Neural crest cell (in vitro differentiated cells): Measurements from ENCODE around the gene CCL27. TPM values are rescaled to one million over a fixed set of nuclear protein-coding genes. Genes with fewer than 3 reads are reported as not detected.

Source experiments
- DNase-seq: peaks from one replicate; pipeline ENCODE4 v3.0.0; 2021; ENCODE audit warnings: low read depth, mixed read lengths, low spot score
- H3K27ac Mint-ChIP-seq: one replicate; pipeline ENCODE4 v1.8.0; 2021; ENCODE audit warnings: mild to moderate bottlenecking, mixed read lengths; ENCODE audit not compliant: unreplicated experiment
- H3K27me3 Mint-ChIP-seq: 2 replicates; pipeline ENCODE4 v1.8.0; 2021; ENCODE audit warnings: low read depth, mild to moderate bottlenecking, mixed read lengths
- H3K36me3 Mint-ChIP-seq: 2 replicates; pipeline ENCODE4 v1.8.0; 2021; ENCODE audit warnings: low read depth, mild to moderate bottlenecking, mixed read lengths
- H3K4me1 Mint-ChIP-seq: 2 replicates; pipeline ENCODE4 v1.8.0; 2021; ENCODE audit warnings: mixed read lengths
- H3K4me3 Mint-ChIP-seq: one replicate; pipeline ENCODE4 v1.8.0; 2021; ENCODE audit warnings: mild to moderate bottlenecking, mixed read lengths
- H3K9me3 Mint-ChIP-seq: 2 replicates; pipeline ENCODE4 v1.8.0; 2021; ENCODE audit warnings: mixed read lengths
- total RNA-seq: library from RNA; stranded (reverse); gene quantifications from 2 replicates; pipeline ENCODE4 v1.2.1, GENCODE V29; 2021
- TF ChIP-seq, protein P1 (sequence below): fragments of 200-600 bp; sonication (generic); conservative IDR thresholded peaks from 2 replicates; pipeline ENCODE4 v1.5.0; 2021; ENCODE audit warnings: antibody characterized with exemption, mild to moderate bottlenecking

CCL27 gene
- total RNA-seq, 1 donor from 2014 or later = 0.86 TPM

DNA sequence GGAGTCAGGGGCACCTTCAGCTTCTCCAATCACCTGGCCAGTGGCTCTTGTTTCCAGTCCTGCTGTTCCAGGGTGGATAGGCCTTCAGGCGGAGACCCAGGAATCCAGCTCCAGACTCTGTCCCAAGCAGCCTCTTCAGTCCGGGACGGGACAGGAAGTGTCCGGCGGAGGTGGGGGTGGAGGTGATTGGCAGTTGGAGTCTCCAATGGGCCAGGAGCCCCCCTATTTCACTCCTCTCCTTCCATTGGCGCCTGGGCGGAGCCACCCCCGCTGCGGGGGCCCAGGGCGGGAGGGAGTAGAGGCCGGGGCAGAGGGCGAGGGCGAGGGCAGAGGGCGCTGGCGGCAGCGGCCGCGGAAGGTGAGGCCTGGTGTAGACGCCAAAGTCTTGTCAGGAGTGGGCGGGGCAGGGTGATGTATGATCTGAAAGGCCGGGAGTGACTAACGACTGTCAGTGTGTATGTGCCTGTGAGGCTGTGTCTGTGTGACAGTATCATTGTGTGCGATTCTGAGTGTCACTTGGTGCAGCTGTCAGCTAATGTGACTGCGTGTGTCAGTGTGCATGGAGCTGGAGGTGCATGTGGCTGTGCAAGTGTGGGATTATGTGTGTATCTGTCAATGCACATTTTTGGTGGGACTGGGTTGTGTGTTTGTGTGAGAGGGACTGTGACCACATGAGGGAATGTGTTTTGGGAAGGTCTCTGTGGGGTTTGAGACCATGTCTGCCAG, 10.4 kb downstream of the CCL27 start, which contains the start of gene IL11RA:
Gene IL11RA (plus strand): TSS at position 310 of the 726 bp plus-strand sequence. CDS start 3,033 bp downstream, outside the sequence.
- H3K27ac Mint-ChIP-seq = peak within 1 kb of the TSS; percentile 98
- no peaks in the 10 kb centered on the region for H3K9me3 Mint-ChIP-seq
- H3K4me3 Mint-ChIP-seq = peak within 1 kb of the TSS; percentile 76
- peaks cover 55% of the 10 kb centered on the region for H3K4me1 Mint-ChIP-seq
- TF ChIP-seq, protein P1, sequence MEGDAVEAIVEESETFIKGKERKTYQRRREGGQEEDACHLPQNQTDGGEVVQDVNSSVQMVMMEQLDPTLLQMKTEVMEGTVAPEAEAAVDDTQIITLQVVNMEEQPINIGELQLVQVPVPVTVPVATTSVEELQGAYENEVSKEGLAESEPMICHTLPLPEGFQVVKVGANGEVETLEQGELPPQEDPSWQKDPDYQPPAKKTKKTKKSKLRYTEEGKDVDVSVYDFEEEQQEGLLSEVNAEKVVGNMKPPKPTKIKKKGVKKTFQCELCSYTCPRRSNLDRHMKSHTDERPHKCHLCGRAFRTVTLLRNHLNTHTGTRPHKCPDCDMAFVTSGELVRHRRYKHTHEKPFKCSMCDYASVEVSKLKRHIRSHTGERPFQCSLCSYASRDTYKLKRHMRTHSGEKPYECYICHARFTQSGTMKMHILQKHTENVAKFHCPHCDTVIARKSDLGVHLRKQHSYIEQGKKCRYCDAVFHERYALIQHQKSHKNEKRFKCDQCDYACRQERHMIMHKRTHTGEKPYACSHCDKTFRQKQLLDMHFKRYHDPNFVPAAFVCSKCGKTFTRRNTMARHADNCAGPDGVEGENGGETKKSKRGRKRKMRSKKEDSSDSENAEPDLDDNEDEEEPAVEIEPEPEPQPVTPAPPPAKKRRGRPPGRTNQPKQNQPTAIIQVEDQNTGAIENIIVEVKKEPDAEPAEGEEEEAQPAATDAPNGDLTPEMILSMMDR = no peak
- DNase-seq = peak; percentile 71
- peaks cover 10% of the 10 kb centered on the region for H3K36me3 Mint-ChIP-seq
- no peaks in the 10 kb centered on the region for H3K27me3 Mint-ChIP-seq

DNA sequence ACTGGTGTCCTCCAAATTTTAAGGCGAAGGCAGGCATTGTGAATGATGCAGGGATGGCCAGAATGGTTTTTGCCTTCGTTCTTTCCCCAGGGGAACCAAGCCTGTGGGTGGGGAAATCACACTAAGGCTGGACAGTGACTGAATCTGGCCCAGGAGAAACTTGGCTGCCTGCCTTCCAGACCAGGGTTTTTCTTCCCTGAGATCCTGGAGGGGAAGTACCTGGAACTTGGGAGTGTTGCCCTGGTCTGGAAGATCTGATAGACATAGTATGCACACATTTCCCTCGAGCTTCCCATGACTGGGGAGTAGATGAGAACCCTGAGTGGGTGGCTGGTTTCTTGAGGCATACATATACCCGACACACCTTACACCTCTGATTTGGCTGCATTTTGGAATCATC, 11.1 kb downstream of the CCL27 start:
- peaks cover 10% of the 10 kb centered on the region for H3K36me3 Mint-ChIP-seq
- H3K27me3 Mint-ChIP-seq = no peaks in the 10 kb centered on the region
- no peak overlapping the region for H3K27ac Mint-ChIP-seq
- TF ChIP-seq, protein P1 = no peak
- no peak for DNase-seq
- peaks cover 62% of the 10 kb centered on the region for H3K4me1 Mint-ChIP-seq
- H3K4me3 Mint-ChIP-seq = peak overlapping the region; percentile 76
- H3K9me3 Mint-ChIP-seq = no peaks in the 10 kb centered on the region

DNA sequence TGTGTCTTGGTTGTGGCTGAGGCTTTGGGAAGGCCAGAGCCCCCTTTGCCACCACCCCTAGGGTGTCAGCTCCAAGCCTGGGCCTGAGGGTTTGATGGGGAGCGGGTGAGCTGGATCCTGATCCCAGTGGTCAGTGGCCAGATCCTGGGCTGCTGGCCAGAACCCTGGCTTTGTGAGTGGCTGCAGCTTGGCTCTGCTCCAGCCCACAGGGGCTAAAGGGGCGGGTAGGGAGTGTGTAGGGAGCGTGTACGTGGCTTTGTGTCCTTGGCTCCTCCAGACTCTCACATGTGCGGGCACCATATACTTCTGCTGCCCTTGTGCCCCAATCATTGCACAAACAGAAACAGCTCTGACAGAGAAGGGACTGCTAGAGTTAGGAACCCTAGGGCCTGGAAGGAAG, 11.6 kb downstream of the CCL27 start:
- TF ChIP-seq, protein P1 = no peak
- H3K36me3 Mint-ChIP-seq = peaks cover 10% of the 10 kb centered on the region
- no peaks in the 10 kb centered on the region for H3K27me3 Mint-ChIP-seq
- H3K4me1 Mint-ChIP-seq = peaks cover 67% of the 10 kb centered on the region
- H3K4me3 Mint-ChIP-seq = peak overlapping the region; percentile 40
- H3K27ac Mint-ChIP-seq = no peak overlapping the region
- no peaks in the 10 kb centered on the region for H3K9me3 Mint-ChIP-seq
- no peak for DNase-seq

DNA sequence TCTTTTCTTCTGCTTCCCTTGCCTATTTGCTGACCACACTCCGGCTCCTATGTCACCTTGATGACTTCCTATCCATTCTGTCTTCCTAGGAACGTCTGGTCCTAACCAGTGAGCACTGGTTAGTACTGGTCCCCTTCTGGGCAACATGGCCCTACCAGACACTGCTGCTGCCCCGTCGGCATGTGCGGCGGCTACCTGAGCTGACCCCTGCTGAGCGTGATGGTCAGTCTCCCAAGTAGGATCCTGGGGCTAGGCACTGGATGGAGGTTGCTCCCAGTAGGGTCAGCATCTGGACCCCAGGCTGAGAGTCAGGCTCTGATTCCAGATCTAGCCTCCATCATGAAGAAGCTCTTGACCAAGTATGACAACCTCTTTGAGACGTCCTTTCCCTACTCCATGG, 13.8 kb downstream of the CCL27 start:
- Mint-ChIP-seq H3K9me3 (no peaks in the 10 kb centered on the region), H3K27ac (no peak overlapping the region), H3K4me1 (peaks cover 61% of the 10 kb centered on the region), H3K4me3 (peak overlapping the region; percentile 77), H3K36me3 (peaks cover 10% of the 10 kb centered on the region), H3K27me3 (no peaks in the 10 kb centered on the region)
- TF ChIP-seq, protein P1 = no peak
- DNase-seq = no peak

DNA sequence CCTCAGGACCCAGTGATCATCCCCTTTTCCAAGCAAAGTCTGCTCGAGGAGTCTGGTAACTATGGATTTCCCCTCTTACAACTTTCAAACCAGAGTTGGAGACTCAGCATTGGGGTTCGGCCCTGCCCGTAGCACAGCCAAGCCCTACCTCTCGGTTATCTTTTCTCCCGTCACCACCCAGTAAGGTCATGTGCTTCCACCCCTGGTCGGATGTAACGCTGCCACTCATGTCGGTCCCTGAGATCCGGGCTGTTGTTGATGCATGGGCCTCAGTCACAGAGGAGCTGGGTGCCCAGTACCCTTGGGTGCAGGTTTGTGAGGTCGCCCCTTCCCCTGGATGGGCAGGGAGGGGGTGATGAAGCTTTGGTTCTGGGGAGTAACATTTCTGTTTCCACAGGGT, 14.8 kb downstream of the CCL27 start:
- Mint-ChIP-seq H3K9me3 (no peaks in the 10 kb centered on the region), H3K4me1 (peaks cover 51% of the 10 kb centered on the region), H3K27ac (no peak overlapping the region), H3K27me3 (no peaks in the 10 kb centered on the region), H3K4me3 (peak overlapping the region; percentile 95), H3K36me3 (peaks cover 10% of the 10 kb centered on the region)
- no peak for DNase-seq
- TF ChIP-seq, protein P1 = no peak
